ENCODE measurements around the gene E4F1.

The E4F1 gene

DNA sequence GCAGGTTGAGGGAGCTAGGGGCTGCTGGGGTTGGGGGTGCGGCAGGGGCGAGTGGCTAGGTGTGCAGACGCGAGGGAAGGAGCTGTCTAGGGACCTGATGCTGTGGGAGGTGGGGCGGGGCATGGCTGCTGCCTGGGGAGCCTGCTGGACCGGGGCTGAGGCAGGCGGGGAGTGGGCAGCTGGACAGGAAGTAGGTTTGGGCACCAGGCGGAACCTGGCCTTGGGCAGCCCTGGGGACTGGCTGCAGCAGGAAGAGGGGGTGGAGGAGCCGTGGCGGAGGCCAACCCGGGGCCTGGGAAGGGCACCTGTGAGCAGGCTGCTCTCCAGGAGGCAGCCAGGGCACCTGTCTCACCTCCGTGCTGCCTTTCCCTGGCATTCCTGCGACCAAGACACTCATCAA is 7.0 kb downstream of the E4F1 start:
- no peak for DNase-seq (ENCODE audit: low read depth)
- TF ChIP-seq, protein P1, sequence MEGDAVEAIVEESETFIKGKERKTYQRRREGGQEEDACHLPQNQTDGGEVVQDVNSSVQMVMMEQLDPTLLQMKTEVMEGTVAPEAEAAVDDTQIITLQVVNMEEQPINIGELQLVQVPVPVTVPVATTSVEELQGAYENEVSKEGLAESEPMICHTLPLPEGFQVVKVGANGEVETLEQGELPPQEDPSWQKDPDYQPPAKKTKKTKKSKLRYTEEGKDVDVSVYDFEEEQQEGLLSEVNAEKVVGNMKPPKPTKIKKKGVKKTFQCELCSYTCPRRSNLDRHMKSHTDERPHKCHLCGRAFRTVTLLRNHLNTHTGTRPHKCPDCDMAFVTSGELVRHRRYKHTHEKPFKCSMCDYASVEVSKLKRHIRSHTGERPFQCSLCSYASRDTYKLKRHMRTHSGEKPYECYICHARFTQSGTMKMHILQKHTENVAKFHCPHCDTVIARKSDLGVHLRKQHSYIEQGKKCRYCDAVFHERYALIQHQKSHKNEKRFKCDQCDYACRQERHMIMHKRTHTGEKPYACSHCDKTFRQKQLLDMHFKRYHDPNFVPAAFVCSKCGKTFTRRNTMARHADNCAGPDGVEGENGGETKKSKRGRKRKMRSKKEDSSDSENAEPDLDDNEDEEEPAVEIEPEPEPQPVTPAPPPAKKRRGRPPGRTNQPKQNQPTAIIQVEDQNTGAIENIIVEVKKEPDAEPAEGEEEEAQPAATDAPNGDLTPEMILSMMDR (IDR thresholded peaks at IDR 0.05; ENCODE audit: insufficient read depth, low read depth, low read length, missing control alignments): no peak
- no peak overlapping the region for H3K4me3 ChIP-seq (ENCODE audit: low read depth, low read length)

GRCh38 chr16:2231016-2231931 is 7.9 kb downstream of the E4F1 start:
- no peak for DNase-seq (ENCODE audit: low read depth)
- TF ChIP-seq, protein P1 (IDR thresholded peaks at IDR 0.05; ENCODE audit: insufficient read depth, low read depth, low read length, missing control alignments): no peak
- H3K4me3 ChIP-seq (ENCODE audit: low read depth, low read length): no peak overlapping the region

- no peak overlapping the region for H3K4me3 ChIP-seq (ENCODE audit: low read depth, low read length)
- TF ChIP-seq, protein P1 (IDR thresholded peaks at IDR 0.05; ENCODE audit: insufficient read depth, low read depth, low read length, missing control alignments): no peak
- DNase-seq (ENCODE audit: low read depth): no peak
Observed at GRCh38 chr16:2232094-2232990, 9.0 kb downstream of the E4F1 start.

DNA sequence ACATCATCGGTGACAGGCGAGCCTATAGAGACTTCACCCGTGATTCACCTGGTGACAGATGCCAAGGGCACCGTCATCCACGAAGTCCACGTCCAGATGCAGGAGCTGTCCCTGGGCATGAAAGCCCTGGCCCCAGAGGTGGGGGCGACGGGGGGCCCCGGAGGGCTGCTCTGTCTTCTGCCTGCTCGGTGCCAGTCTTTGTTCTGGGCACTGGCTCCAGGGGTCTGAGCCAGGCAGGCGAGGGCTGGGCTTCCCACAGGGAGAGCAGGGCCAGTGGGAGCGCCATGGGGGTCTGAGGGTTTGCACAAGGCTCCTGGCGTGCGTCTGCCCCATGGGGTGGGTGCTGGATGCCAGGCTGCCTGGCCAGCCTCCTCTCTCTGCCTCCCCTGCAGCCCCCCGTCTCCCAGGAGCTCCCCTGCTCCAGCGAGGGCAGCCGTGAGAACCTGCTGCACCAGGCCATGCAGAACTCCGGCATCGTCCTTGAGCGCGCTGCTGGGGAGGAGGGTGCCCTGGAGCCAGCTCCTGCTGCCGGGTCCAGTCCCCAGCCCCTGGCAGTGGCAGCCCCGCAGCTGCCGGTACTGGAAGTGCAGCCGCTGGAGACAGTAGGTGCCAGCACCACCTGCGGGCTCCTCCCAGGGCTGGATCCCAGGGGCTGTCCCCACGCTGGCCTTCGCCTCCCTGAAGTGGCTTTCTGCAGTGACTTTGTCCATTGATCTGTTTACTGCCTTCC is 9.8 kb downstream of the E4F1 start:
- no peak overlapping the region for H3K4me3 ChIP-seq (ENCODE audit: low read depth, low read length)
- TF ChIP-seq, protein P1 (IDR thresholded peaks at IDR 0.05; ENCODE audit: insufficient read depth, low read depth, low read length, missing control alignments): no peak
- no peak for DNase-seq (ENCODE audit: low read depth)

DNA sequence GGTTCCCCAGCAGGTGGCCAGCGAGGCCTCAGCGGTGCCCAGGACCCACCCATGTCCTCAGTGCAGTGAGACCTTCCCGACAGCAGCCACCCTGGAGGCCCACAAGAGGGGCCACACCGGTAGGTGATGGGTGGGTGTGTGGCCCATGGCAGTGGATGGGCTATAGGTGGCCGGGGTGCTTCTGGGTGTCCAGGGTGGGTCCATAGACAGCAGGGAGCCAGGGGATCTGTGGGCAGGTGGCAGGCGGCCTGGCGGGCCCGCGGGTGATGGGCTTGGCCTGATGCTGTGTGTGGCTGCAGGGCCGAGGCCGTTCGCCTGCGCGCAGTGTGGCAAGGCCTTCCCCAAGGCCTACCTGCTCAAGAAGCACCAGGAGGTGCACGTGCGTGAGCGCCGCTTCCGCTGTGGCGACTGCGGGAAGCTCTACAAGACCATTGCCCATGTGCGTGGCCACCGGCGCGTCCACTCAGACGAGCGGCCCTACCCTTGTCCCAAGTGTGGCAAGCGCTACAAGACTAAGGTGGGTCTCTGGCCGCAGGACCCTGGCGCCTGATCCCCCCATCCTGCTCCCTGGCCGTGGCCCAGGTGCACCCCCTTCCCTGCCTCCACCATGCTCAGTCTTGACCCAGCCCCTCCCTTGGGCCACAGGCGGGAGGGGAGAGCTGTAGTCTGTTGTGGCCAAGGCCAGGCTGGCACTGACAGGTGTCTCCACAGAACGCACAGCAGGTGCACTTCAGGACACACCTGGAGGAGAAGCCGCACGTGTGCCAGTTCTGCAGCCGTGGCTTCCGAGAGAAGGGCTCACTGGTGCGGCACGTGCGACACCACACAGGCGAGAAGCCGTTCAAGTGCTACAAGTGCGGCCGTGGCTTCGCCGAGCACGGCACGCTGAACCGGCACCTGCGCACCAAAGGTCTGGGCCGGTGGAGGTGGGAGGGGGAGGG is 10.8 kb downstream of the E4F1 start:
- no peak for DNase-seq (ENCODE audit: low read depth)
- H3K4me3 ChIP-seq (ENCODE audit: low read depth, low read length): no peak overlapping the region
- TF ChIP-seq, protein P1 (IDR thresholded peaks at IDR 0.05; ENCODE audit: insufficient read depth, low read depth, low read length, missing control alignments): no peak

GRCh38 chr16:2234813-2235170 is 11.4 kb downstream of the E4F1 start:
- DNase-seq (ENCODE audit: low read depth): no peak
- no peak overlapping the region for H3K4me3 ChIP-seq (ENCODE audit: low read depth, low read length)
- TF ChIP-seq, protein P1 (IDR thresholded peaks at IDR 0.05; ENCODE audit: insufficient read depth, low read depth, low read length, missing control alignments): no peak
